Mucosa of descending colon (tissue), 3 donors: ENCODE measurements around the gene EDA. TPM values are rescaled to one million over a fixed set of nuclear protein-coding genes. Genes with fewer than 3 reads are reported as not detected.

Source experiments
- ATAC-seq: fragments of 200-7000 bp; cut with Tn5 transposase; one replicate; pipeline ENCODE4 v1.9.1; 2020; ENCODE audit warnings: mild to moderate bottlenecking, moderate library complexity
- DNase-seq, 3 donors: peaks; one replicate each; pipeline ENCODE4 v3.0.0-alpha.2; 2020
- H3K36me3 ChIP-seq: fragments of 200-600 bp; one replicate; pipeline ENCODE4 v1.8.0; 2021; ENCODE audit warnings: low read depth, mild to moderate bottlenecking
- H3K4me1 ChIP-seq: fragments of 200-600 bp; one replicate; pipeline ENCODE4 v1.8.0; 2021; ENCODE audit warnings: low read depth, mild to moderate bottlenecking
- H3K4me3 ChIP-seq: fragments of 200-600 bp; one replicate; pipeline ENCODE4 v1.8.0; 2021; ENCODE audit warnings: mild to moderate bottlenecking
- H3K9me3 ChIP-seq: fragments of 200-600 bp; one replicate; pipeline ENCODE4 v1.8.0; 2021; ENCODE audit warnings: mild to moderate bottlenecking
- CTCF ChIP-seq: fragments of 200-600 bp; IDR thresholded peaks from one replicate; pipeline ENCODE4 v1.8.0; 2022; ENCODE audit warnings: antibody characterized with exemption, mild to moderate bottlenecking
- intact Hi-C, 2 donors: fragments of 100-400 bp; cut with DNase I in 1 of 2; cut with micrococcal nuclease in 1 of 2; formaldehyde crosslinking; loops; one replicate each; pipeline versions ENCODE4 v1.11.0 to v1.11.1; 2022; cut with DNase I, micrococcal nuclease
- total RNA-seq, 3 donors: library from RNA; stranded (reverse); fragmentation: NEBNext Ultra II Directional in 2 of 3; extraction: Animal tissue kit (Norgen Biotek cat#: 25700) in 2 of 3; gene quantifications; one replicate each; pipeline versions ENCODE4 v1.2.1 to v1.2.4, GENCODE V29; 2021 to 2023
- donor health status: DM: no; HTN: no; CAD: no; lungs with moderate emphysema.
- donor health status: DM: no; HTN: no; CAD: no.
- donor health status: DM: no; HTN: yes; CAD: no.

Gene EDA
- total RNA-seq, 3 donors from 2014 or later: 2.6 to 7.2 (median 4.9) TPM

DNA sequence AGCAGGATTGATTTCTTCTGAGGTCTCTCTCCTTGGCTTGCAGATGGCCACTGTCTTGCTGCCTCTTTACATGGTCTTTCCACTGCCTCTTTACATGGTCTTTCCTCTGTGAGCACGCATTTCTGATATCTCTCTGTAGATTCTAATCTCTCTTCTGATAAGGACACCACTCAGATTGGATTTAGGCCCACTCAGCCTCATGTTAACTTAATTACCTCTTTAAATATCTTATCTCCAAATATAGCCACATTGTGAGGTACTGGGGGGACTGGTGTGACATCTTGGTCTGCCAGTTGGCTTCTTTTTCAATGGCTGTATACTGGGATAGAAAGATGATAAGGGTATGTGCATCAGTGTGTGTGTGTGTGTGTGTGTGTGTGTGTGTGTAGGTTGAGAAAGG is 280.1 kb downstream of the EDA start:
- no peak for TF ChIP-seq CTCF
- DNase-seq: no peak
- ATAC-seq: no peak

DNA sequence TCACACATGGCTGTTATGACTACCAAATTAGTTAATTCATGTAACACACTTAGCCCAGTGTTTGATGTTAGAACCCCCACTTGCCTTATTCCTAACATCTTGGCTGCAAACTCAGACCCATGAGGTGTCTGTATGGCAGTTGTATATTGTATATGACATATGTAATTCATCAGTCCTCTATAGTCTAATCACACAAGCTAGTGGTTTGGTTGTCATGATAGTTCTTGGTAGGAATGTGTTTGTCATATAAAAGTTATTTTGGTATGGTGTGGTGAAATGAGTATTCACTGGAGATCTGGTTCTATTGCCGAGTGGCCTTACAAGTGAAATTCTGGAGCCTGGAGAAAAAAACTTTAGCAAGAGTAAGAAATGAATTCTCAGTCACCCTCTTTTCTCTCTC is 284.6 kb downstream of the EDA start:
- Histone ChIP-seq H3K36me3 (no peaks in the 10 kb centered on the region), H3K9me3 (no peaks in the 10 kb centered on the region), H3K4me1 (no peaks in the 10 kb centered on the region), H3K4me3 (no peak overlapping the region)
- TF ChIP-seq CTCF: no peak
- ATAC-seq (no peak), DNase-seq (no peak)
- intact Hi-C loops: no loop called here

More for the DNA sequence above, 280.1 kb downstream of the EDA start:
- Histone ChIP-seq H3K4me1 (no peaks in the 10 kb centered on the region), H3K4me3 (no peak overlapping the region), H3K36me3 (no peaks in the 10 kb centered on the region), H3K9me3 (no peaks in the 10 kb centered on the region)
- intact Hi-C loops: no loop called here

DNA sequence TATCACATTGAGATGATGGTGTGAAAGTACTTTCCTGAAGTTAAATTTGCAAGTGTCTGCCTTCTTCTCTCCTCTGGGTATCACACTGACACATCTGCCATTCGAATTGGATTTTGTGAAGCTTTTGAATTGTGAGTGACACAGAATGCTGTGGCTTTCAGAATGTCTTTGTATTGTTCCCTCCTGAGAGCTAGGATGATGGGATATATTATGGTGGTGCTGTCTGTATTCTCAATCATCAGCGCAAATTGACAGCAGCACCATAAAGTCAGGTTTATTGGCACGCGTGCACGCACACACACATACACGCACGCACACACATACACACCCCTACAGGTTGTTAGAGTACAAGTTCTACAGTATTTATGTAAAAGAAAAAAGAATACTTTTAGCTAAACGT is 290.5 kb downstream of the EDA start:
- ATAC-seq (no peak), DNase-seq (no peak)
- no peak overlapping the region for H3K4me3 ChIP-seq
- H3K9me3 ChIP-seq: no peaks in the 10 kb centered on the region
- H3K36me3 ChIP-seq: no peaks in the 10 kb centered on the region
- intact Hi-C loops: no loop called here
- TF ChIP-seq CTCF: no peak
- H3K4me1 ChIP-seq: no peaks in the 10 kb centered on the region

DNA sequence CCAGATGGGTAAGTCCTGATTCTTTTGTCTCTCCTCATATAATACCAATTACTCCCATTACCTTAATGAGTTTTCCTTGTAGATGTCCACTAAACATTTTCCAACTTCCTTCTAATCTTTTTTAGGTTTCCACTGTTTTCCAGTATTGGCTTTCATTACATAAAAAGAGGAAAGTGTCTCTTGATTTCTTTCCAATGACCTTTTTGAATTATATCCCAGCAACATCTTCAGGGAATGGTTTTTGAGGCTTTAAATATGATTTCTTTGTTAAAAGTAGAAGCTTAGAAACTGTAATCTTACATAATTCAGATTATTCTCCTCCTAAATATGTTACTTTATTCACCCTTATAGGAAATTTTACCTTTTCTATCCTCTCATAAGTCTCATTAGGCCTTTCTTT is 298.9 kb downstream of the EDA start:
- TF ChIP-seq CTCF: no peak

GRCh38 chrX:69919749-69920148 is 303.8 kb downstream of the EDA start:
- Histone ChIP-seq H3K4me3 (no peak overlapping the region), H3K9me3 (no peaks in the 10 kb centered on the region), H3K4me1 (no peaks in the 10 kb centered on the region), H3K36me3 (no peaks in the 10 kb centered on the region)
- ATAC-seq (no peak), DNase-seq (no peak)
- TF ChIP-seq CTCF: no peak
- intact Hi-C loops: no loop called here

More for the DNA sequence above, 298.9 kb downstream of the EDA start:
- no peaks in the 10 kb centered on the region for H3K36me3 ChIP-seq
- H3K9me3 ChIP-seq: no peaks in the 10 kb centered on the region
- DNase-seq: no peak
- intact Hi-C loops: no loop called here
- ATAC-seq: no peak
- no peaks in the 10 kb centered on the region for H3K4me1 ChIP-seq
- H3K4me3 ChIP-seq: no peak overlapping the region

- Histone ChIP-seq H3K36me3 (no peaks in the 10 kb centered on the region), H3K4me1 (no peaks in the 10 kb centered on the region), H3K4me3 (no peak overlapping the region), H3K9me3 (no peaks in the 10 kb centered on the region)
- intact Hi-C loops: no loop called here
- no peak for TF ChIP-seq CTCF
- no peak for ATAC-seq
- DNase-seq: no peak
Observed at GRCh38 chrX:69932323-69932722, 316.4 kb downstream of the EDA start.
